Measurements from ENCODE around the gene HCFC1. TPM values are rescaled to one million over a fixed set of nuclear protein-coding genes. Genes with fewer than 3 reads are reported as not detected.

The HCFC1 gene
- polyA plus RNA-seq, 1 of the 3 experiments (the other 2 are of a cell fraction) = 9.5 TPM

- Histone ChIP-seq H3K9me2 (no peaks in the 10 kb centered on the region), H3K36me3 (replicated peaks in 1 of 2; ENCODE audit: control insufficient read depth in 1 of 2, insufficient read depth in 2 of 2, low read length in 1 of 2) (peaks cover 13 to 97% of the 10 kb centered on the region in 2 experiments), H3K4me3 (ENCODE audit: low read depth in 2 of 2, low read length in 1 of 2) (no peak overlapping the region), H2AFZ (ENCODE audit: low read depth) (no peak overlapping the region), H3F3A (replicated peaks; ENCODE audit: insufficient read depth) (peaks cover 3% of the 10 kb centered on the region), H3K4me1 (ENCODE audit: control insufficient read depth in 1 of 2, insufficient read depth in 2 of 2, low read depth in 1 of 2, low read length in 1 of 2) (no peaks in the 10 kb centered on the region; a peak in 1 of 4 replicates), H4K20me1 (ENCODE audit: insufficient read depth) (peaks cover 5% of the 10 kb centered on the region; the same call in 1 of the 2 replicates), H3K4me2 (no peak overlapping the region), H3K9me3 (no peaks in the 10 kb centered on the region), H3K79me2 (ENCODE audit: insufficient read depth) (no peaks in the 10 kb centered on the region), H3K27me3 (ENCODE audit: insufficient read depth) (no peaks in the 10 kb centered on the region), H3K27ac (ENCODE audit: low read depth in 2 of 2, low read length in 1 of 2) (no peak overlapping the region), H3K9ac (no peak overlapping the region)
- no peak for TF ChIP-seq ZBTB33 (IDR thresholded peaks at IDR 0.05; ENCODE audit: borderline replicate concordance, low read depth)
- no peak for TF ChIP-seq SMC3 (IDR thresholded peaks at IDR 0.05; ENCODE audit: low read depth, low read length)
- TF ChIP-seq POLR2AphosphoS5 (IDR thresholded peaks at IDR 0.05; ENCODE audit: low read depth, low read length) = no peak
- TF ChIP-seq REST (IDR thresholded peaks at IDR 0.05; ENCODE audit: low read depth, low read length) = no peak
- TF ChIP-seq YY1 (IDR thresholded peaks at IDR 0.05; ENCODE audit: low read depth) = no peak
- TF ChIP-seq CTCF (IDR thresholded peaks at IDR 0.05) = peak; percentile 18; the same call in 1 of the 2 replicates
- TF ChIP-seq CHD2 (IDR thresholded peaks at IDR 0.05; ENCODE audit: low read length, partially characterized antibody) = no peak
- TF ChIP-seq TAF1 (IDR thresholded peaks at IDR 0.05; ENCODE audit: borderline replicate concordance, low read depth, low read length) = no peak
- DNase-seq = peak; percentile 73
- ChIA-PET POLR2A (no interaction called here), CTCF (interaction anchor here (0.6 to 11.8 kb wide), 11 partner anchors 10 to 416 kb away, joined by 3 to 271 read pairs (median 3); partner anchors contain the start of genes ARHGAP4, HCFC1, NAA10 and PLXNB3)
- WGBS (ENCODE audit: low lambda C conversion rate) = 96% methylated on average over 15 of the region's 33 CpGs
Measured at GRCh38 chrX:153953892-153954557, 17.6 kb downstream of the HCFC1 start.
